HepG2 (cell line): ENCODE measurements around the gene CDC14A. TPM values are rescaled to one million over a fixed set of nuclear protein-coding genes. Genes with fewer than 3 reads are reported as not detected.

Experiments
- ELF1 ChIP-seq: sonication (generic); formaldehyde crosslinking; IDR thresholded peaks from 2 replicates; pipeline ENCODE4 v1.4.0; 2020; ENCODE audit warnings: missing genetic modification reagents
- ERF ChIP-seq: IDR thresholded peaks from 2 replicates; pipeline ENCODE4 v1.6.1; 2018; ENCODE audit warnings: missing biosample characterization, missing genetic modification reagents
- ETS1 ChIP-seq: sonication (generic); formaldehyde crosslinking; IDR thresholded peaks from 2 replicates; pipeline ENCODE4 v1.4.0; 2020; ENCODE audit warnings: missing genetic modification reagents
- HMG20A ChIP-seq: IDR thresholded peaks from 2 replicates; pipeline ENCODE4 v1.6.1; 2016; ENCODE audit warnings: borderline replicate concordance
- MLLT10 ChIP-seq: sonication (generic); formaldehyde crosslinking; IDR thresholded peaks from 2 replicates; pipeline ENCODE4 v1.4.0; 2020; ENCODE audit warnings: missing genetic modification reagents
- MXD3 ChIP-seq: IDR thresholded peaks from 2 replicates; pipeline ENCODE4 v1.6.1; 2016; ENCODE audit warnings: mild to moderate bottlenecking, missing biosample characterization, missing genetic modification reagents
- NR2F6 ChIP-seq, 2 experiments: IDR thresholded peaks; 2 replicates each; pipeline ENCODE4 v1.6.1; 2016; ENCODE audit warnings: antibody characterized with exemption in 1 of 2, mild to moderate bottlenecking in 1 of 2
- PRMT3 ChIP-seq: sonication (generic); formaldehyde crosslinking; IDR thresholded peaks from 2 replicates; pipeline ENCODE4 v1.8.1; 2022; ENCODE audit warnings: low read depth, mild to moderate bottlenecking, moderate library complexity, missing genetic modification reagents, borderline replicate concordance
- RORA ChIP-seq: sonication (generic); formaldehyde crosslinking; IDR thresholded peaks from 2 replicates; pipeline ENCODE4 v1.5.0; 2020; ENCODE audit warnings: mild to moderate bottlenecking, missing genetic modification reagents, moderate library complexity
- SNRNP70 ChIP-seq: fragments of 200-400 bp; formaldehyde crosslinking; IDR thresholded peaks from 2 replicates; pipeline ENCODE4 v1.6.1; 2017; ENCODE audit warnings: mild to moderate bottlenecking, low read depth, low read length, moderate library complexity
- SPEN ChIP-seq: sonication (generic); formaldehyde crosslinking; IDR thresholded peaks from 2 replicates; pipeline ENCODE4 v1.5.1; 2020; ENCODE audit warnings: low read depth, mild to moderate bottlenecking, missing genetic modification reagents
- TCF7 ChIP-seq: sonication (generic); IDR thresholded peaks from 2 replicates; pipeline ENCODE4 v1.6.1; 2016; ENCODE audit warnings: antibody characterized with exemption, low read depth
- ZFY ChIP-seq: sonication (generic); formaldehyde crosslinking; IDR thresholded peaks from 2 replicates; pipeline ENCODE4 v1.4.0; 2020; ENCODE audit warnings: missing genetic modification reagents
- ZNF430 ChIP-seq: sonication (generic); formaldehyde crosslinking; IDR thresholded peaks from 2 replicates; pipeline ENCODE4 v1.9.0; 2021; ENCODE audit warnings: mild to moderate bottlenecking, missing genetic modification reagents
- ZNF530 ChIP-seq: sonication (generic); formaldehyde crosslinking; IDR thresholded peaks from 2 replicates; pipeline ENCODE4 v1.5.0; 2020; ENCODE audit warnings: low read depth, mild to moderate bottlenecking, missing genetic modification reagents
- ZNF747 ChIP-seq: sonication (generic); formaldehyde crosslinking; IDR thresholded peaks from 2 replicates; pipeline ENCODE4 v1.8.1; 2023; ENCODE audit warnings: missing genetic modification reagents, mild to moderate bottlenecking, borderline replicate concordance
- ZNF75D ChIP-seq: sonication (generic); formaldehyde crosslinking; IDR thresholded peaks from 2 replicates; pipeline ENCODE4 v1.8.1; 2023; ENCODE audit warnings: missing genetic modification reagents, mild to moderate bottlenecking, borderline replicate concordance
- ZNF768 ChIP-seq: sonication (generic); formaldehyde crosslinking; IDR thresholded peaks from 2 replicates; pipeline ENCODE4 v1.4.0; 2020; ENCODE audit warnings: missing genetic modification reagents
- ZNF790 ChIP-seq: sonication (generic); formaldehyde crosslinking; IDR thresholded peaks from 2 replicates; pipeline ENCODE4 v1.8.0; 2022; ENCODE audit warnings: missing genetic modification reagents, mild to moderate bottlenecking, borderline replicate concordance
- ZNF878 ChIP-seq: sonication (generic); formaldehyde crosslinking; IDR thresholded peaks from 2 replicates; pipeline ENCODE4 v1.8.1; 2023; ENCODE audit warnings: mild to moderate bottlenecking, missing genetic modification reagents, moderate library complexity
- polyA plus RNA-seq, 8 experiments: library from polyadenylated mRNA; depleted of rRNA in 3 of 8; stranded (reverse) in 7 of 8; unstranded in 1 of 8; fragments of >200 nt; fragmentation: Illumina TruSeq in 4 of 8; extraction: Trizol in 4 of 8; gene quantifications; 2 replicates each; pipeline versions ENCODE4 v1.2.1 to v1.2.3, GENCODE V29; 2011 to 2016; ENCODE audit warnings: low read depth in 4 of 8, missing spikeins in 1 of 8, mixed read lengths in 1 of 8; ENCODE audit not compliant: insufficient read depth in 1 of 8
- total RNA-seq, 5 experiments: library from RNA; depleted of rRNA; stranded (reverse); fragments of >200 nt; fragmentation: Illumina TruSeq; extraction: Trizol; gene quantifications; 2 replicates each; pipeline ENCODE4 v1.2.3, GENCODE V29; 2016; ENCODE audit warnings: low read depth in 1 of 5
- TF ChIP-seq, protein P1 (sequence below): IDR thresholded peaks from 2 replicates; pipeline ENCODE4 v1.4.0; 2020; ENCODE audit warnings: mild to moderate bottlenecking, missing genetic modification reagents
- TF ChIP-seq, protein P2 (sequence below): sonication (generic); formaldehyde crosslinking; IDR thresholded peaks from 2 replicates; pipeline ENCODE4 v1.9.0; 2022; ENCODE audit warnings: low read depth, missing genetic modification reagents
- TF ChIP-seq, protein P3 (sequence below): sonication (generic); formaldehyde crosslinking; IDR thresholded peaks from 2 replicates; pipeline ENCODE4 v1.5.0; 2020; ENCODE audit warnings: missing genetic modification reagents

Gene CDC14A
- total and polyA plus RNA-seq, 2 of the 13 experiments (the other 11 are each of a cell fraction or from before 2014, with no cell fraction given), result 2.8 to 4.9 TPM

- TF ChIP-seq, protein P1, sequence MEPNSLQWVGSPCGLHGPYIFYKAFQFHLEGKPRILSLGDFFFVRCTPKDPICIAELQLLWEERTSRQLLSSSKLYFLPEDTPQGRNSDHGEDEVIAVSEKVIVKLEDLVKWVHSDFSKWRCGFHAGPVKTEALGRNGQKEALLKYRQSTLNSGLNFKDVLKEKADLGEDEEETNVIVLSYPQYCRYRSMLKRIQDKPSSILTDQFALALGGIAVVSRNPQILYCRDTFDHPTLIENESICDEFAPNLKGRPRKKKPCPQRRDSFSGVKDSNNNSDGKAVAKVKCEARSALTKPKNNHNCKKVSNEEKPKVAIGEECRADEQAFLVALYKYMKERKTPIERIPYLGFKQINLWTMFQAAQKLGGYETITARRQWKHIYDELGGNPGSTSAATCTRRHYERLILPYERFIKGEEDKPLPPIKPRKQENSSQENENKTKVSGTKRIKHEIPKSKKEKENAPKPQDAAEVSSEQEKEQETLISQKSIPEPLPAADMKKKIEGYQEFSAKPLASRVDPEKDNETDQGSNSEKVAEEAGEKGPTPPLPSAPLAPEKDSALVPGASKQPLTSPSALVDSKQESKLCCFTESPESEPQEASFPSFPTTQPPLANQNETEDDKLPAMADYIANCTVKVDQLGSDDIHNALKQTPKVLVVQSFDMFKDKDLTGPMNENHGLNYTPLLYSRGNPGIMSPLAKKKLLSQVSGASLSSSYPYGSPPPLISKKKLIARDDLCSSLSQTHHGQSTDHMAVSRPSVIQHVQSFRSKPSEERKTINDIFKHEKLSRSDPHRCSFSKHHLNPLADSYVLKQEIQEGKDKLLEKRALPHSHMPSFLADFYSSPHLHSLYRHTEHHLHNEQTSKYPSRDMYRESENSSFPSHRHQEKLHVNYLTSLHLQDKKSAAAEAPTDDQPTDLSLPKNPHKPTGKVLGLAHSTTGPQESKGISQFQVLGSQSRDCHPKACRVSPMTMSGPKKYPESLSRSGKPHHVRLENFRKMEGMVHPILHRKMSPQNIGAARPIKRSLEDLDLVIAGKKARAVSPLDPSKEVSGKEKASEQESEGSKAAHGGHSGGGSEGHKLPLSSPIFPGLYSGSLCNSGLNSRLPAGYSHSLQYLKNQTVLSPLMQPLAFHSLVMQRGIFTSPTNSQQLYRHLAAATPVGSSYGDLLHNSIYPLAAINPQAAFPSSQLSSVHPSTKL (CRISPR knock-in tag), result 0 out of 2 replicates have a peak, but pooled peaks have one; percentile 3
- TF ChIP-seq ETS1 (CRISPR knock-in tag) (no peak), NR2F6 (IDR thresholded peaks at IDR 0.05) (no peak), NR2F6 (CRISPR knock-in tag; IDR thresholded peaks at IDR 0.05) (no peak), ZNF878 (CRISPR knock-in tag) (no peak), ZNF747 (no peak), HMG20A (no peak), ZNF75D (CRISPR knock-in tag) (no peak), PRMT3 (CRISPR knock-in tag) (no peak), SNRNP70 (no peak), ERF (CRISPR knock-in tag) (0 out of 2 replicates have a peak, but pooled peaks have one; percentile 40), ZNF790 (CRISPR knock-in tag) (no peak), SPEN (no peak), MXD3 (CRISPR knock-in tag) (no peak), ELF1 (peak; percentile 29; the same call in 1 of the 2 replicates), ZNF430 (CRISPR knock-in tag) (0 out of 2 replicates have a peak, but pooled peaks have one; percentile 14), ZNF530 (no peak), MLLT10 (CRISPR knock-in tag) (no peak), RORA (CRISPR knock-in tag) (no peak), TCF7 (no peak), ZFY (CRISPR knock-in tag) (no peak), ZNF768 (CRISPR knock-in tag) (no peak)
- TF ChIP-seq, protein P2, sequence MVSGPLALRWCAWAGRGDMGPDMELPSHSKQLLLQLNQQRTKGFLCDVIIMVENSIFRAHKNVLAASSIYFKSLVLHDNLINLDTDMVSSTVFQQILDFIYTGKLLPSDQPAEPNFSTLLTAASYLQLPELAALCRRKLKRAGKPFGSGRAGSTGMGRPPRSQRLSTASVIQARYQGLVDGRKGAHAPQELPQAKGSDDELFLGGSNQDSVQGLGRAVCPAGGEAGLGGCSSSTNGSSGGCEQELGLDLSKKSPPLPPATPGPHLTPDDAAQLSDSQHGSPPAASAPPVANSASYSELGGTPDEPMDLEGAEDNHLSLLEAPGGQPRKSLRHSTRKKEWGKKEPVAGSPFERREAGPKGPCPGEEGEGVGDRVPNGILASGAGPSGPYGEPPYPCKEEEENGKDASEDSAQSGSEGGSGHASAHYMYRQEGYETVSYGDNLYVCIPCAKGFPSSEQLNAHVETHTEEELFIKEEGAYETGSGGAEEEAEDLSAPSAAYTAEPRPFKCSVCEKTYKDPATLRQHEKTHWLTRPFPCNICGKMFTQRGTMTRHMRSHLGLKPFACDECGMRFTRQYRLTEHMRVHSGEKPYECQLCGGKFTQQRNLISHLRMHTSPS, result no peak
- TF ChIP-seq, protein P3, sequence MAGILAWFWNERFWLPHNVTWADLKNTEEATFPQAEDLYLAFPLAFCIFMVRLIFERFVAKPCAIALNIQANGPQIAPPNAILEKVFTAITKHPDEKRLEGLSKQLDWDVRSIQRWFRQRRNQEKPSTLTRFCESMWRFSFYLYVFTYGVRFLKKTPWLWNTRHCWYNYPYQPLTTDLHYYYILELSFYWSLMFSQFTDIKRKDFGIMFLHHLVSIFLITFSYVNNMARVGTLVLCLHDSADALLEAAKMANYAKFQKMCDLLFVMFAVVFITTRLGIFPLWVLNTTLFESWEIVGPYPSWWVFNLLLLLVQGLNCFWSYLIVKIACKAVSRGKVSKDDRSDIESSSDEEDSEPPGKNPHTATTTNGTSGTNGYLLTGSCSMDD (CRISPR knock-in tag), result no peak
These were observed 930 bp downstream of the CDC14A start (continued) for GRCh38 chr1:100353071-100353801.
